Activated naive CD4-positive, alpha-beta T cell treated with anti-CD3 and anti-CD28 coated beads, Interleukin-2, amount 50 U/mL, for 72 hours (primary cell): ENCODE data around the gene RIPK1. TPM values are rescaled to one million over a fixed set of nuclear protein-coding genes. Genes with fewer than 3 reads are reported as not detected.

Experiments used
- ATAC-seq, 2 donors: fragments of 150-1000 bp; cut with Tn5 transposase; 2 replicates each; pipeline ENCODE4 v1.10.0; 2021; ENCODE audit warnings: mild to moderate bottlenecking in 2 of 2, moderate library complexity in 2 of 2
- DNase-seq, 2 donors: peaks; one replicate each; pipeline ENCODE4 v3.0.0; 2021 to 2022; ENCODE audit warnings: low spot score in 2 of 2
- H3K27ac Mint-ChIP-seq, 2 donors: one replicate each; pipeline ENCODE4 v1.8.0; 2022; ENCODE audit warnings: mild to moderate bottlenecking in 2 of 2, mixed read lengths in 2 of 2
- H3K36me3 Mint-ChIP-seq, 2 donors: one replicate each; pipeline ENCODE4 v1.8.0; 2022; ENCODE audit warnings: mixed read lengths in 2 of 2
- H3K9me3 Mint-ChIP-seq, 2 donors: one replicate each; pipeline ENCODE4 v1.8.0; 2022; ENCODE audit warnings: mixed read lengths in 2 of 2
- total RNA-seq, 2 donors: library from RNA; stranded (reverse); gene quantifications; one replicate each; pipeline ENCODE4 v1.2.3, GENCODE V29; 2022

The RIPK1 gene
- total RNA-seq, 2 donors from 2014 or later = 12.1 to 16.0 TPM

DNA sequence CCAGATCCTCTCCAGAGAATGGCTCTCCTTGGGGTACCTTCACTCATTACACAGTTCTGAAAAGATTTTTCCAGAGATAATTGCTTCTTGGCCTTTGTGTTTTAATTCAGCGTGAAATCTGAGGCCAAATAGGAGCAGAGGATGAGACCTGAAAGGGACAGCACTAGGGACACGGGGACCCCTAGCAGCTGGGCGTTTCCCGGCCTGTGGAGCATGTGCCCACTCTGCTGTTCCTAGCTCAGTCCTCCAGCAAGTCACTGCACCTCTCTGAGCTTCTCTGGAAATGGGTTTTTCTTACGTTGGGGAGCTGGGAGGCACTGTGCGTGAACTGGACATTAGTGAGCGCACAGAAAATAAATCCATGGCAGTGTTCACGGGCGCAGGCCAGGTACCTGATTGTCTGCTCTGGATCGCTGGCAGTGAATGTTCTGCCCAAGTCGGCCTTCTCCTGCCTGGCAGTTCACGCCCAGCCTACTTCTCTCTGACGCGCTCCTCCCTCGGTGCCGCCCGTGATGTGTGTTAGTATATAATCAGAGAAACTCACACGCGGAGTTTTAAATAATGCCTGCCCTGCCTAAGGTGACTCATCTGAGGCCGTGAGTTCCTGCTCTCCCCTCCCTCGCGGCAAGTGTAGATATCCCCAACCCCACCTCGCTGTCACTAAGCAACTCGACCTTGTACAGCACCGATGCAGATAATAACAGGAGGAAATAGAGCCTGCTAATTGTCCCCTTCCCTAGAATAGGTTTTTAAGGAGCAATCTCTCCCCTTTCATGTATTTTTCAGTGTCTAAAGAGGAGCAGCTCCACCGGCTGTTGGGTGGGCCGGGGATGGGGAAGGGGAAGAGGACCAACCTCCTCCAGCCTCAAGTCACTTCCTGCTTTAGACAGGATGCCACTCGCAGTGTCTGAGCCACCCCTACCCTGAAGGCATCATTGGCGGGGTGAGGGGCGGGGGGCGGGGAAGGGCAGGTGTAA lies 91.8 kb downstream of the RIPK1 start:
- H3K27ac Mint-ChIP-seq = no peak overlapping the region
- peaks cover 0 to 8% of the 10 kb centered on the region in 2 donors for H3K36me3 Mint-ChIP-seq
- no peaks in the 10 kb centered on the region for H3K9me3 Mint-ChIP-seq
- DNase-seq (peak in 1 of 2 donors; percentile 13), ATAC-seq (peak; percentile 9 to 62)

DNA sequence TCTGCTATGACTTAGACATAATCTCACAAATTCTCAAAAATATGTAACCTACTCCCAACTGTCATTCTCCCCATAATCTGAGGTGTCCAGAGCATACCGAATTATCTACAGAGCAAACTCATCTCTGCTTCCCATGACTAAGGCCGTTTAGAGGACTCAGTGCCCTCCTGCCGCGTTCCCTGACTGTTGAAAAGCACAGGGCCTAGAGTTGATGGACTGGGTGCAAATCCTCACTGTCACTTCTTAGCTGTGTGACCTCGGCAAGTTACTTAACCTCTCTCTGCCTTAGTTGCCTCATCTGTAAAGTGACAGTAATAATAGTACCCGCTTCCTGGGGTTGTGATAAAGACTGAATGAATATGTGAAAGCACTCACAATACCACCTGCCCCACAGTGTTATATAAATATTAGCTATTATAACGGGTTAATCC lies 93.8 kb downstream of the RIPK1 start:
- no peak overlapping the region for H3K27ac Mint-ChIP-seq
- no peaks in the 10 kb centered on the region for H3K9me3 Mint-ChIP-seq
- DNase-seq (no peak), ATAC-seq (peak; percentile 15 to 25)
- H3K36me3 Mint-ChIP-seq = peaks cover 0 to 8% of the 10 kb centered on the region in 2 donors

DNA sequence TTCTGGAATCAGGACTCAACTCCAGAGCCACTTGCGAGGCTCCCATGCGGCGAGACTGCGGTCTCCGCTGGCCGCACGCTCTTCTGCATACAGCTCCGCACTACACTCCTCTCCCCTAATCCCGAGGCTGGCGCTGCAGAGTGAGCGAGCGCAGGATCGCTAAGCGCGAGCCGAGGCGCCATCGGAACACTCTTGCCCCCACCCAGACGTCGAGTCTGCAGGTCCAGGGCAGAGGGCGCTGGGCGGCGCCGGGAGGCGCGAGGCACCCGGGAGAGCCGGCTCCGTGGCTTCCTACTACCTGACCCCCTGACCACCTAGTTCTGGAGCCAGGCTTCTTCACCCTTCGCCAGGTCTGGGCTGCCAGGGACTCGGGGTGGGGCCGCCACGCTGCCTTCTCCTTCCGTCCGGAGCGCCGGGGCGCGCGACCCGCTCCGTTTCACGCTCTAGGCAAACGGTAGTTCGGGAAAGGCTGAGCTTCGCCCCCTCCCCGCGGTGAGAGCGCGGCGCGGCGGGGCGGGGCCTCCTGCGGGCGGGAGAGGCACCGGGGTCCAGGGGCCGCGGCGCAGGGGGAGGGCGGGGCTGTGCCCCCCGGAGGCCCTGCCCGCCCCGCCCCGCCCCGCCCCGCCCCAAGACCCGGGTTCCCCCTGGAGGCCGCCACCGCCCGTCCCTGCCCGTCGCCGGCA lies 94.4 kb downstream of the RIPK1 start:
- DNase-seq (peak; percentile 53 to 60), ATAC-seq (peak; percentile 59 to 78)
- Mint-ChIP-seq H3K36me3 (peaks cover 0 to 8% of the 10 kb centered on the region in 2 donors), H3K9me3 (no peaks in the 10 kb centered on the region), H3K27ac (no peak overlapping the region)

DNA sequence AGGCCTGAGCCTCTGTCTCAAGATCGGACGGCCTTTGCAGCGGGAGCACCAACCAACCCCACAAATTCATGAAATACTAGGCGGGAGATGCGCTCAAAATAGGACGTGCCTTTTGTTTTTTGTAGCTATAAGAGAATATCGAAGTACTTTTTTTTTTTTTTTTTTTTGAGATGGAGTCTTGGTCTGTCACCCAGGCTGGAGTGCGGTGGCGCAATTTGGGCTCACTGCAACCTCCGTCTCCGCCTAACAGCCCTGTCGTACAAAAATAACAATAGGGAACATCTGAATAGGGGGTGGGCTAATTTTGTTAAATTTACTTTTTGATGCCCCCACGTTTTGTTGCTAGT lies 94.9 kb downstream of the RIPK1 start:
- ATAC-seq (no peak), DNase-seq (peak in 1 of 2 donors; percentile 10)
- peaks cover 0 to 8% of the 10 kb centered on the region in 2 donors for H3K36me3 Mint-ChIP-seq

DNA sequence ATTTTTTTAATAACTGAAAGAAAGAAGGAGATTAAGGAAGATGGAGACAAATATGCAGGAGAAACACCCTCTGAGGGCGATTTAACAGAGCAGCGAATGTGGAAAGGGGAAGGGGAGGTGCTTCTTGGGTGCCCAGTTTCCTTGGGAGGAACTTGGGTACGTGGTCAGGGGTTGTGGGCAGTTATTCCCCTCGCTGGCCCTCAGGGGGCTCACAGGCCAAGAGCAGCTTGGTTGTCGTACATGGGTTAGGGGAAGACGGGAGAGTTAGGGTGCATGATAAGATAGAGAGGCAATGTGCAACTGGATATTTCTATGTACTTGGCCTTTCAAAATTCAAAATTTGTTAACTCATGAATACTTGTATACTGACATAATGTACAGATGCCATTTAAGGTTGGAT lies 96.1 kb downstream of the RIPK1 start:
- Mint-ChIP-seq H3K36me3 (peaks cover 0 to 8% of the 10 kb centered on the region in 2 donors), H3K9me3 (no peaks in the 10 kb centered on the region)
- no peak for ATAC-seq

More for the DNA sequence above, 94.9 kb downstream of the RIPK1 start:
- Mint-ChIP-seq H3K9me3 (no peaks in the 10 kb centered on the region), H3K27ac (no peak overlapping the region)

More for the DNA sequence above, 96.1 kb downstream of the RIPK1 start:
- no peak overlapping the region for H3K27ac Mint-ChIP-seq
- DNase-seq = no peak

Other genes with a start within 250 kb of the RIPK1 start
- gene SERPINB1, start 226.6 kb upstream of the RIPK1 start, total RNA-seq = 100 to 1,000 TPM; 121 to 169 TPM
- gene SERPINB9, start 165.2 kb upstream of the RIPK1 start, total RNA-seq = 100 to 1,000 TPM in 1 of 2 donors, 10 to 100 TPM in 1; 51.3 to 102 TPM
- gene SERPINB6, start 96.9 kb upstream of the RIPK1 start, total RNA-seq = 10 to 100 TPM; 11.1 to 78.4 TPM
- 10 to 100 TPM; 33.4 to 37.5 TPM for gene NQO2, start 68.6 kb upstream of the RIPK1 start, total RNA-seq
- gene BPHL, start 50.2 kb downstream of the RIPK1 start, total RNA-seq = 10 to 100 TPM in 1 of 2 donors, 1 to 10 TPM in 1; 6.8 to 15.3 TPM
- gene TUBB2A, start 89.0 kb downstream of the RIPK1 start, total RNA-seq = 1 to 10 TPM; 1.8 to 3.8 TPM
- under 1 TPM in 1 of 2 donors, not detected in 1; 0.43 TPM for gene TUBB2B, start 159.2 kb downstream of the RIPK1 start, total RNA-seq
- 10 to 100 TPM; 14.6 to 37.7 TPM for gene PSMG4, start 190.5 kb downstream of the RIPK1 start, total RNA-seq